ENCODE results near the gene CD59. TPM values are rescaled to one million over a fixed set of nuclear protein-coding genes. Genes with fewer than 3 reads are reported as not detected.
"Not testable (repeated sequence)": the region's sequence is repeated elsewhere in the genome, so short reads cannot be mapped to it uniquely, and the experiment has no call there.

Gene CD59
- total RNA-seq, 1 experiment from 2014 or later, result 682 TPM

- DNase-seq (ENCODE audit: low spot score), result no peak
Observed at GRCh38 chr11:33667819-33668467, 68.3 kb downstream of the CD59 start.

DNA sequence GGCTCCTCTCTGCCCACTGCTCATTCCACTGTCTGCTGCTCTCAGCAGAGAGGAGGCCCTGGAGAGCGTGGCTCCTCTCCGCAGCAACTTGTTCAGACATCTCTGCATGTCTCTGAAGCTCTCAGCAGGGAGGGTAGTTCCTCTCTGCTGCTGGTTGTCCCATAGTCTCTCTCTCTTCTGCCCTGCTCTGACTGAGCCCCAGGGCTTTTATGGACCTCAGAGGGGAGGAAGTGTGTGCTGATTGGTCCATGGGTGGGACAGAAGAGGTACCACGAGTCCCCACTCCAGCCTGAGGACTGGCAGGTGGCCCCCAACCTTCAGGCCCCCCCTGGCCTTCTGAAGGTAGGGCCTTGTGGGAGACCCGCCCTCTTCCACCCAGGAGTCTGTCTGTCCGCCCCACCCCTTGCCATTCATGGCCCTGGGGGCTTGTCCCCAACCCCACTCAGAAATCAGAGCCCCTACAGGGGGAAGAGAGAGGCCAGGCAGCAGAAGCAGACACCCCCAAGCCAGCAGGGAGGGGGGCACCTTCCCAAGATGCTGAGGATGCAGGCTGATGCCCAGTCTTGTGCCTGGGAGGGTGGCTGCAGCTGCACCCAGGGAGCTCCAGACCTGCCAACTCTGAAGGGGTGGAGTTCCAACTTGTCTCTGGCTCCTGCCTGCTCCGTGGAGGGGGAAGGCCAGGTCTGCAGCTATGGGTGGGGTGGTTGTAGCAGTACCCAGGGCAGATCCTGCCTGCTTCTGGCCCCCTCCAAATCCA lies 70.7 kb downstream of the CD59 start:
- DNase-seq (ENCODE audit: low spot score), result no peak

DNA sequence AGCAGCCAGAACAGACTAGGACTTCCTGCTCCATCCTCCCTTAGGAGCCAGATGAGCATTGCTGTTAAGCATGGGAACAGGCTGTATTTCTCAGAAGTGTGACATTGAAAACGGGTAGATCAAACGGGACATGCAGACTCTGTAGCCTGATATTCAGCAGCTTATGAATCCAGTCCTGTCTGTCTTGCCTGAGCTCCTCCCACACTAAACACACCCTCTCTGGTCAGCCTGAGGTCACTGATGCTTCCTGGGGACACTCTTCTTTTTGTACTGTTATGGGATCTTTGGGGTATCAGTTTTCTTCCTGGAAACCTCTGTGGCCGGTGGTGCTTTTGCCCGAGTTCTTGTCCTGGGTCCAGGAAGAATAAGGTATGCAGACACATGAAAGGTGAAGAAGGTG lies 71.4 kb downstream of the CD59 start:
- no peak for DNase-seq (ENCODE audit: low spot score)

GRCh38 chr11:33664166-33664565 lies 72.1 kb downstream of the CD59 start:
- no peak for DNase-seq (ENCODE audit: low spot score)

GRCh38 chr11:33663121-33663520 lies 73.1 kb downstream of the CD59 start:
- DNase-seq (ENCODE audit: low spot score), result no peak

GRCh38 chr11:33661526-33661925 lies 74.7 kb downstream of the CD59 start:
- DNase-seq (ENCODE audit: low spot score), result not testable (repeated sequence)

GRCh38 chr11:33660962-33661361 lies 75.3 kb downstream of the CD59 start:
- no peak for DNase-seq (ENCODE audit: low spot score)

- DNase-seq (ENCODE audit: low spot score), result no peak
Observed at GRCh38 chr11:33659370-33660139, 76.7 kb downstream of the CD59 start.

DNA sequence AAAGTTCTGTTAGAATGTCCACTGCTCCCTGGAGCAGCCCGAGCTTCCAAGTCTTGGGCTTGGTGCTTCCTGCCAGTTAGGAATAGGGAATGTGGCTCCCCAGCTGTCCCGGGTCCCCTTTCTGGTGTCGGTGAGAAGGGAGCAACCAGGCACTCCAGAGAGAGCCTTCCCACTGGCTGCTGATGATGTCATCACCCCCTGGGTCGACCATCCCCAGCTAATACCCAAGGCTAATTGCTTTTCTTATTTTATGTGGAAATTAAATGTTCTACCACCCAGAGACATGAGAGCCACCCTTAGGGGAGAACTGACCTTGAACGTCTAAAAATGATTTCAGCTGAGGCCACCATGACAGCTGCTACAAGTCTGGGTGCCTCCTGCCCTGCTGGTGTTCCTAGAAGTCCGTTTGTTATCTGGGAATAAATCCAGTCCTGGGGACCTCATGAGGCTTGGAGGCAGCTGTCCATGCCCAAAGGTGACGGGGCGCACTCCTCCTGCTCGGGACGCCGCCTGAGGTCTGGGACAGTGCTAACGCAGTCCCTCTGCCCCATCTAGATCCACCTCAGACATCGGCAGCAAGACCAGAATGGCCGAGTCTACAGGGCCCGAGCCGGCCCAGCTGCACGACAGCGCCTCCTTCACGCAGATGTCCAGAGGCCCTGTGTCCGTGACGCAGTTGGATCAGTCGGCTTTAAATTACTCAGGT lies 77.9 kb downstream of the CD59 start:
- no peak for DNase-seq (ENCODE audit: low spot score)

GRCh38 chr11:33657757-33658156 lies 78.5 kb downstream of the CD59 start:
- no peak for DNase-seq (ENCODE audit: low spot score)

DNA sequence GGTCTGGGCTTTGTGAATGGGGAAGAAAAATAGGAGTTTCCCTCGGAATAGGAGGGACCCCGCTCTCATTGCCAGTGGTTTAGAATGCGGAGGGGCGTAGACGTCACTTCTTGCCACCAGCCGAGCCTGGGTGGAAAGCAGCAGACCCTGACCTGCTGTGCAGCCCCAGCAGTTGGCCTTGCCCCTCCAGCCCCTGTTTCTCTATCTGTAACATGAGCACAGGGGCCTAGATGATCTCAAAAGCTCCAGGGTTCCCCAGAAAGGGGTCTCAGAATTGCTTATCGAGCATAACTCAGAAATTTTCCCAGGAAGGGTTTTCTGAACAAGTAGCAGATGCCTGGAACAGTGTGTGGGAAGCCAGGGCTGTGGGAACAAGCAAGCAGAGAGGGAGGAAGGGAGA lies 79.5 kb downstream of the CD59 start:
- DNase-seq (ENCODE audit: low spot score), result no peak

DNA sequence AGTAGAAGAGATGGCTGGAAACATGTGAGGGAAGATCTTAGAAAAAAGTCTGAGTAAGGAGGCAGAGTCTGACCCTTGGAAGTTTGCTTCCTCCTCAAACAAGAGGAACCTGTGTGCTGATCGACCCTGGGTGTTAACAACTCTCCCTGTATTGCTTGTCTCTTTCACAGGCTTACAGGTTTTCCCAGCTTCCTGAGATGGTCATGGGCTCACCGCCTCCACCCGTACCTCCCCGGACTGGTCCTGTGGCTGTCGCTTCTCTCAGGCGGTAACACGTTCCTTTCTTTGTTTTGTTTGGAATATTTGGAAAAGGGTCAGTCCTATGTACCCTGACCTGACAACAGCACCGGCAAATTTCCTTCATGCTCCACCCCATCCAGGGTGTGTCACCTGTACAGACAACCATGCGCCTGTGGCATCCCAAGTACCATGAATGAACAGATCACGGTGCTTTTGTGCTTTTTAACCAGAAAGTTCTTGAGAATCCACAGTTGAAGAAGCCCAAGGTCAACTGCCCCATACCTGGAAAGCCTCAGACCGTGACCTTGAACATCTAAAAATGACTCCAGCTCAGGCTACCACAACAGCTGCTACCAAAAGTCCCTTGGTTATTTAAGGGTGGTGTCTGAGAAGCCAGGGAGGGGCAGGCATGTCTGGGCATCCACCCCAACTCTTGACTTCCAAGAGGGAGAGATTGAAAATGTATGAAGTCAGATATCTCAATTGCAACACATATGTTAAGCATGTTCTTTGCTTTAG lies 80.2 kb downstream of the CD59 start:
- no peak for DNase-seq (ENCODE audit: low spot score)

- no peak for DNase-seq (ENCODE audit: low spot score)
Observed at GRCh38 chr11:33654594-33654993, 81.6 kb downstream of the CD59 start.

Other genes starting within 250 kb of the CD59 start
- gene C11orf91, start 35.6 kb downstream of the CD59 start, total RNA-seq (2014; rRNA removed; shearing (Covaris generic)), result not detected in 2 replicates
- gene FBXO3, start 38.1 kb upstream of the CD59 start, total RNA-seq (2014; rRNA removed; shearing (Covaris generic)), result 64.8 and 66.4 TPM in 2 replicates
- 0.65 and 0.98 TPM in 2 replicates for gene LMO2, start 155.7 kb upstream of the CD59 start, total RNA-seq (2014; rRNA removed; shearing (Covaris generic))